ENCODE data around the gene TMIE.

TMIE gene

DNA sequence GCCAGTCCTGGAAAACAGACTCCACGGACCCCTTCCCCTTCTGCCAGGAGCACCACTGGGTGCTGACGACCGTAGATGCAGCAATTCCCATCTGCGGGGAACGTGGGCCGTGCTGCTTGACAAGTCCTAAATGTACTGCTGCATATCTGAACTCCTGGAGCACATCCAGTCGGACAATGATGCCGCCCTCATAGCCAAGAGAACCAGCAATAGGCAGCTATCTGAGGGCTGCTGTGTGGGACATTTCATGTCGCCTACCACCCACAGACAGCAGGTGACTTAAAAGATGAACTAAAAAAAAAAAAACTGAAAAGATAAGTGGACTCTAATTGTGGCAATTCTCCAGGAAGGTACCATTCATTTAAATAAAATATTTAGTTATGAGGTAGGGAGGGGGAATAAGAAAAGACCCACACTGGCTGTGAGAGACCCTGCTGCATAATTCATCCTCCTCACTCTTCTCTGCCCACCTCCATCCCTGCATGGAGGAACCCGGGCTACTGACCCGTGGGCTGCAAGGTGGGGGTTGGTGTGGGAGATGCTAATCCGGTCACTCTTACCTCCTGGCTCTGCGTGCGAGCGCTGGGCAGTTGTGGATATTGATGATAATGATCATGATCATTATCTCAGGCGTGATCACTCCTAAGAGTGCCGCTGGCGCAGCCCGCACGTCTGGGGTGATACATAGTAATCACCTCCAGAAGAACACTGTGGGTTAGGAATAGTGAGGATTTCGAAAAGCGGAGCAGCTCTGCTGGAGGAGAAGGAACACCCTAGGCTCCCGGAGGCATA is 36.0 kb upstream of the TMIE start:
- FAIRE-seq = no peak
- no peak for TF ChIP-seq POLR2A (IDR thresholded peaks at IDR 0.05; ENCODE audit: low read depth, low read length)
- DNase-seq (ENCODE audit: insufficient read length, low spot score) = no peak

DNA sequence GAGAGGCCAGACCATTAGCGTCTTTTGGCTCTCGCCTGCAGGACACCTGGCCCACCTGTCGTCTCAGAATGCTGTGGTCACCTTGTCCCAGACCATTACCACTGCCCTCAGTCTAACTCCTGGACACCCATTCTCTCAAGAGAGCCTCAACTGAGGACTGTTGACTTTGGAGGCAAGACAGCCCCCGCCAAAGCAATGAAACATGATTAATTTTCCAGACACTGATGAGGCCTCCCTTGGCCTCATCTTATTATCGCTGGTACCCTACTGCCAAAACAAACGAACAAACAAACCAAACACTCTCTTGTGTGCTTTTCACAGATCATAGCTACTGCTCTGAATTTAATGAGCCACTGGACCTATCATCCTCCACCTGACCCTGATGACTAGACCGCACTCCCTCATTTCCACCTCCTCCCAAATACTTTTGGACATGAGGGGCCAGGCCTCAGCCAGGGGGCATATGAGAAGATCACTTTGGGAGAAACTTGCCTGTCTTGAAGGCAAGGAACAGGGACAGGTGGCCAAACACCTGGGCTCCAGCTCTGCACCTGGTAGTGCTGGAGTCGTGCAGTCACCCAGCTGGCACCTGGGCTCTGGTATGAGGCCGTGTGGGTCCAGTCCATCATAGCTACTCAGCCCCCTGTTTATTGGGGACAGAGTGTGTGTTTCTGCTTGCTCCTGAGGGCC is 35.3 kb upstream of the TMIE start:
- DNase-seq (ENCODE audit: insufficient read length, low spot score) (peak; percentile 0), FAIRE-seq (no peak)
- no peak for TF ChIP-seq POLR2A (IDR thresholded peaks at IDR 0.05; ENCODE audit: low read depth, low read length)

DNA sequence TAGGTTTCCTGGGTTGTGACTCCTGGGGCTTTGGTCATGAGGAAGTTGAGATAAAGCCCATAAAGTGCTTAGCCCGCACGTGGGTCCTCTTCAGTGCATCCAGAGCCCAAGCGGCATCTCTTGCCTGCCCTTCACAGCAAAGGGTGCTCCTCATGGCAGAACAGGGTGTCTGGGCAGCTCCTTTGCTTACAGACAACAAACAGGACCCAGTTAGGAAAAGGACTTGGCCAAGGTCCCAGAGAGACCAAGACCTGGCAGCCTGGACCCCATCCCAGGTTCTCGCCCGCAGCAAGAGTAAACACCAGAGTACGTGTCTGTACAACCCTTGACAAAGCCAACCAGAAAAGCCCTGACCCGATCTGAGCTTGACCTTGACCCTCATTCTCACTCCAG is 34.7 kb upstream of the TMIE start:
- FAIRE-seq (no peak), DNase-seq (ENCODE audit: insufficient read length, low spot score) (peak; percentile 6)
- no peak for TF ChIP-seq POLR2A (IDR thresholded peaks at IDR 0.05; ENCODE audit: low read depth, low read length)

DNA sequence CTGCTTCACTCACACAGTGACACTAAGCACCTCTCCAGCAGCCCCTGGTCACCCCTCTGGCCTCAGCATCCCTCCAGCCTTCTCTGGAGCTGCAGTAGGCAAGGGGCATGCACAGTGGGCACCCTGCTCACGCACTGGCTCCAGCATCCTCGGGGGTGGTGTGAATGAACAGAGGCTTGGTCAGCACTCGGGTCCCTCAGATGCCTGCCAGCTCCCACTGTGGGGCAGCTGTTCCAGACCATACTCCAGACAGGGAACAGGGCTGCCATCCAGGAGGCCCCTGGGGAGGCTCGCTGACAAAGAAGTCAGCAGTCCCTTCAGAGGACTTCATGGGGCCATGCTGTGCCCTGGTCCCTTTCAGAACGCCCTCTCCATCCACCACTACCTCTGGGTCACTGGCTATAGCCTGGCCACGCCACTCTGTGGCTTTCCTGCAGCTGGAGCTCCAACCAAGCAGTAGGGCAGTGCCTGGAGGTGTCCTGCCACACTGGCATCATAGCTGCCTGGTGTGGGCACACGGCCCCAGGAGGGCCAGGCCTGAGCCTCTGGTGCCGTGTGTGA is 34.1 kb upstream of the TMIE start:
- FAIRE-seq = no peak
- DNase-seq (ENCODE audit: insufficient read length, low spot score) = no peak
- TF ChIP-seq POLR2A (IDR thresholded peaks at IDR 0.05; ENCODE audit: low read depth, low read length) = no peak

DNA sequence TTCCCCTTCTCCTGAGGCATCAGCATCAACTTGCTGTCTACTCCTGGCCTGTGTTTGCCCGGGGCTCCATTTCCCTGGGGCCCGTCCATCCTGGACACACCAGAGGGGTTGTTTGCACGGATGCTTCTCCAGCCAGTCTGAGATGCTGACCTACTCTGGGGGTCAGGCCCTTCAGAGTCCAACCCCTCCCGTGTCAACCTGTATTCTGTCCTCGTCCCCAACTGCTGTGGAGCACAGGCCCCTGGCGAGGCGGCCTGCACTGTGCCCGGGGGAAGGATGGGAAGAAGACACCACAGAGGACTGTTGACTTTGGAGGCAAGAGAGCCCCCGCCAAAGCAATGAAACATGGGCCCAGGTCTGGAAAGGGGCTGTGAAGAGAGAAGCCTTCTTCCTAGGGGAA is 33.5 kb upstream of the TMIE start:
- FAIRE-seq (no peak), DNase-seq (ENCODE audit: insufficient read length, low spot score) (no peak)
- TF ChIP-seq POLR2A (IDR thresholded peaks at IDR 0.05; ENCODE audit: low read depth, low read length) = no peak

DNA sequence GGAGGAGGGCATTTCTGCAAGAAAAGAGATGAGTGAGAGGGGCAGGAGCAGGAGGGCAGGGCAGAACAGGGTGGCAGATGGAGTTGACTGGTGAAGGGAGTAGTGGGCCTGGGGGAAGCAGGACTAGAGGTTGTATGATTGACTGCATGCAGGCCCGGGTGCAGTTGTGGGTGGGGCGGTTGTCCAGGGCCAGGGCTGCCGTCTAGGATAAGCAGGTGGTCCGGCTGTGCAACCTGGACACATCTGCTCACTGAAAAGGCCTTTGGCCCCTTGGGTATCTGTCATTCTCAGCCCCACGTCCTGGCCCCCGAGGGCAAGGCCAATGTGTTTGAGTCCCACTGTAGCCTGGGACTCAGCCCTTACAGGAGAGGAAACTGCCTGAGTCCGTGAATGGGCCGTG is 33.1 kb upstream of the TMIE start:
- no peak for TF ChIP-seq POLR2A (IDR thresholded peaks at IDR 0.05; ENCODE audit: low read depth, low read length)
- FAIRE-seq (no peak), DNase-seq (ENCODE audit: insufficient read length, low spot score) (no peak)

DNA sequence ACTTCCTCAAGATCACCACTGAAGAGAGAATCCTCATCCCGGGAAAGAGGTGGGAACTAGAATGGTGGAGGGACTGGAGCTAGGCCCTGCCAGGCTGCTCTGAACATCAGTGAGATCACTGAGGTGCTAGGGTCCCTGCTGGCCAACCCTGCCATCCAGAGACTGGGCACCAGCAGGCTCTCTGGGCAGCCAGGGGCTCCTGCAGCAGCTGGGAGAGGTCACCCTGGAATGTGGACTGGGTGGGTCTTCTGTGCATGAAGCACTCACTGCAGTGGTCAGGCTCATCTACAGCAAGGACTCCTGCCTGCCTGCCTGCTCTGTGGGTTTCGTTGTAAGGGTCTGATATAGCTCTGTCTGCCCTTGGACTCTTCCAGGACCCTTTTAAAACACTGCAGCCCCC is 32.6 kb upstream of the TMIE start:
- no peak for FAIRE-seq
- DNase-seq (ENCODE audit: insufficient read length, low spot score) = no peak
- TF ChIP-seq POLR2A (IDR thresholded peaks at IDR 0.05; ENCODE audit: low read depth, low read length) = no peak

DNA sequence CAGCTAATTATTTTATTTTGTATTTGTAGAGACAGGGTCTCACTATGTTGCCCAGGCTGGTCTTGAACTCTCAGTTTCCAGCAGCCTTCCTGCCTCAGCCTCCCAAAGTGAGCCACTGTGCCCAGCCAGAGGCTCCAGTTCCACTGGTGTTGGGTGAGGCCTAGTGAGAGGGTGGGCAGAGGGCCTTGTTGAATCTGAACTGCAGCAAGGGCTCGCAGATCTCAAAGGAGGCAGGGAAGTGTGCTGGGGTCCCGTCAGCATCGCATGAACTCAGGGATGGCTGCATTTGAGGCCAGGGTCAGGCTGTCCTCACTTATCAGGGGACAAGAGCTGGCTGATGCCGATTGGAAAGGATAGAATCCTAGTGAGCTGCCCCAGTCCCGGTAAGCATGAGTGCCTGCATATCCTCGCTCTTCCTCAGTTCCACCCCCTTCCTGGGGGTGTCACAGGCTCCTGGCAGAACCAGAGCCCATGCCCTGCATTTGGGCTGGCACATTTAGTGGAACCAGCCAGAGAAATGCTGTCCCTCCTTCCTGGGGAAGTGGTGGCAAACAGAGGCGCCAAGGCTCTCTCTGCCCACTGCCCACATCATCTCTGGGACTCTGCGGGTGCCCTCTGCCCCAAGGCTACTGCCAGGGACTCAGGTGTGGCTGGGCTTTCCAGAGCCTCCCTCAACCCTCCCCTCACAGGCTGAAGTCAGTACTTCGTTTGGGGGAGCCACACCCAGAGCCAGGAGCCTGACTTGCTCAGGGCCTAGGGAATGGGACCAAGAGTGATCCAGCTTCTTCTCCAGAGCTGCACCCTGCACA is 31.8 kb upstream of the TMIE start:
- no peak for TF ChIP-seq POLR2A (IDR thresholded peaks at IDR 0.05; ENCODE audit: low read depth, low read length)
- DNase-seq (ENCODE audit: insufficient read length, low spot score) = no peak
- FAIRE-seq = no peak

DNA sequence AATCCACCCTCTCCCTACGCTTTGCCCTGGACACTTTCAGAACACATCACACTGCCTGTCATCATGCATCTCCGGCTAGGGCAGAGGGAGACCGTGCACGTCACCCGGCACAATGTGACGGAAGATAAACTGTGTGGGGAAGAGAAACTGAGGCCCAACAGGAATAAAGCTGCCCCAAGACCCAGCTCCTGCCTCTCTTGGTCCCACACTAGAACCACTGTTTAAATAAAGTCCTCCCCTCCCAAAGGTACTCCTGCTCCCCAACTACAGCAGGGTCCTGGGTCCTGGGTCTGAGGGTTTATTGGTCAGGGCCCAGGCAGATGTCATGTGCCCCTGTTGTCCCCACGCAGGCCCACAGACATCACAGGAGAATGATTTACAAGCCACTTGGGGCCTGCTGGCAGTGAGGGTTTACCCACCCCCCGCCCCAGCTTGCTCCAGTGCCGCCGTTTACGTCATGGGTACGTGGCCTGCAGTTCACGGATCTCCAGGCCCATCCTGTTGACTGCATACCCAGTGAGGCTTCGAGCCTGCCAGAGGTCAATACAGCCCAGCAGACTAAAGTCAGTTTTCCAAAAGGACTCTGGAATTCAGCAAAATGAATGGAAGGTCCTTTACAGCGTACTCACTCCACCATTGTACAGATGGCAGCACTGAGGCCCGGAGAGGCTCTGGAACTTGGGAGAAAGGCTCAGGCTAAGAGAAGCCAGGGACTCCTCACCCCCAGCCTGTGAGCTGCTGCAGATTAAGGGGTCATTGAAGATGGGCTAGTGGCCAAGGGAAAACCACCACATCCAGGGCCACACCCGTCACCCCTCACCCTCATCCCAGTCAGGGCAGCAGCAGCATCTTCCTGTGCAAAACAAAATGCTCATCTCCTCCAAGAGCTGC is 30.9 kb upstream of the TMIE start:
- no peak for DNase-seq (ENCODE audit: insufficient read length, low spot score)
- TF ChIP-seq POLR2A (IDR thresholded peaks at IDR 0.05; ENCODE audit: low read depth, low read length) = no peak
- FAIRE-seq = no peak

DNA sequence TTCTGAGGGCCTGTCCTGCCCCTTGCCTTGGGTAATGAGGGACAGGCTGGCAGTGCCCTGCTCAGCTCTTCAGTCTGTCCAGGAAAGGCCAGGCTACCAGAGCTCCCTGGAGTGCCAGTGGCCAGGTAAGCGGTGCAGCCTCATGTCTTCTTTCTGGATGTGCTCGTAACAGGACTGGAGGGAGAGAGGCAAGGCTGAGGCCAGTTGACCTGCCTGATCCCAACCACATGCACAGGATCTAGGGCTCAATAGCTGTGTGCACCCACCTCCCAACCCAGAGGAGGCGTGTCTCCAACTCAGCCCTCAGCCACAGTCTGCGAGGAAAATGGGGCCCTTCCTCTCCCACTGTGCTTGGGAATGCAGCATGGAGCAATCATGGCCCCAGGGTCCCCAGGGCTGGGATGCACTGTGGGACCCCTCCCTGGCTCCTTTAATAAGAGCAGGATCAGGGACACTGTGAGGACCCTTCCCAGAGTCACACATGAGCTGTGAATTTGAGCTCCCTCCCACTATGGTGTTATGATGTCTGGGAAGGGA is 30.2 kb upstream of the TMIE start:
- DNase-seq (ENCODE audit: insufficient read length, low spot score) (no peak), FAIRE-seq (no peak)
- TF ChIP-seq POLR2A (IDR thresholded peaks at IDR 0.05; ENCODE audit: low read depth, low read length) = no peak

DNA sequence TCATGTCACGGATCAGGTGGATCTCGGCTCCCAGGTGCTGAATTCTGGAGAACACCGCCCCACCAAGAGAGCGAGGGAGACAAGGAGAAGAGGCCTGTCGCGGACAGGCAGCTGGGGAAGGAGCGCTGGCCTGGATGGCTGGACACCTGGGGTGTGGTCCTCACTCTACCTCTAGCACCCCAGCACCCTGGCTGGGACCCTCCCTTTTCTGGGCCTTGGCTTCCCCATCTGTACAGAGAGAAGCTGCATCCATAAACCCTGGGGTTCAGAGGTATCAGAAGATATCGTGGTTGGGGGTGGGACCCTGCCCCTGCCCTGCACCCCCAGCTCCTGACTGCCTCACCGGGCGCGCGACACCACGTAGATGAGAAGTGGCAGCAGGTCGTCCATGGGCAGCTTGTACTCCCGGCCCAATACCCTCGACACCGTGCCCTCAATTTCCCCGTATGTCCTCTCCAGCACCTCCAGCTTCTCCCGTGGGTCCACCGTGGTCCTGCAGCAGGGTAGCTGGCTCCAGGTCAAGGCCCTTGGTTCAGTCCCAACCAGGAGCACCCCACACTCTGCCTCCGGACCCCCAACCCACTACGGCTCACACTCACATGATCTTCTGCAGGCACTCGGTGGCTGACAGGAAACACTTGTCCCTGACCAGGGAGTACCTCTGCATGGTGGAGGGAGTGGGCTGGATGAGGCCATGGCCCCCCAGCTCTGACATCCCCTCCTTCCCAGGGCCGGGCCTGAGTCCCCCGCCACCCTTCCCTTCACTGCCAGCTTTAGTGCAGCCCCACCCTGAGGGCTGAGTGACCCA is 29.4 kb upstream of the TMIE start:
- no peak for TF ChIP-seq POLR2A (IDR thresholded peaks at IDR 0.05; ENCODE audit: low read depth, low read length)
- DNase-seq (ENCODE audit: insufficient read length, low spot score) (no peak), FAIRE-seq (no peak)

DNA sequence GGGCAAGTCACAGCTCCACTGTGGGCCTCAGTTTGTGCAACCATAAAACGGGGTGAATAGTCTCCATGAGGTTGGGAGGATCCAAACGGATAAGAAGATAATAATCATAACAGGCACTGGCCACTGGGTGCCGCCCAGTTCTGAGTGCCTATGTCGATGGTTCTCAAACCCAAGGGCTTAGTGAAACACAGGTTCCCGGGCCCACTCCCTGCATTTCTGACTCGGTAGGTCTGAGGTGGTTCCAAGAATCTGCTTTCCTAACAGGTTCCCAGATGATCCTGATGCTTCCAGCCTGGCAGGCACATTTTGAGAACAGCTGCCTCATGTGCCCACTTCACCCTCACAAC is 28.9 kb upstream of the TMIE start:
- TF ChIP-seq POLR2A (IDR thresholded peaks at IDR 0.05; ENCODE audit: low read depth, low read length) = no peak
- FAIRE-seq = no peak

More for the DNA sequence above, 28.9 kb upstream of the TMIE start:
- DNase-seq (ENCODE audit: insufficient read length, low spot score) = no peak

Measured in H54 (cell line).